NCI-H1092 treated with DMSO at 0.1 percent for 48 hours (cell line): ENCODE measurements around the gene NAIF1.

Source experiments
- DNase-seq: peaks from one replicate; lab custom pipeline; 2025; lab: John Stamatoyannopoulos, UW

NAIF1 gene

DNA sequence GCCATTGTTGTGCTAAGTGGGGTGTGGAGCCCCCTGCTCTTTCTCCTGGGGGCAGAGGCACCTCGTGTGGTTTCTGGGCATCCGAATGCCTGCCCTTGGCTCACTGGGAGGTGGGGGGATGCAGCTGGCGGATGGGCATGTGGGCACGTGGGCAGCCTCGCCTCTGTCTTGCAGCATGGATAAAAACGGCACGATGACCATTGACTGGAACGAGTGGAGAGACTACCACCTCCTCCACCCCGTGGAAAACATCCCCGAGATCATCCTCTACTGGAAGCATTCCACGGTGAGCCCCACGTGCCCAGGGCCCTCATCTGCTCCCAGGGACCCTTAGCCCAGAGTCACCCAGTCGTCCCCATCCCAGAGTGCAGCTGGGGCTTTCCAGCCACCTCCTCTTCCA is 35.1 kb upstream of the NAIF1 start:
- no peak for DNase-seq

DNA sequence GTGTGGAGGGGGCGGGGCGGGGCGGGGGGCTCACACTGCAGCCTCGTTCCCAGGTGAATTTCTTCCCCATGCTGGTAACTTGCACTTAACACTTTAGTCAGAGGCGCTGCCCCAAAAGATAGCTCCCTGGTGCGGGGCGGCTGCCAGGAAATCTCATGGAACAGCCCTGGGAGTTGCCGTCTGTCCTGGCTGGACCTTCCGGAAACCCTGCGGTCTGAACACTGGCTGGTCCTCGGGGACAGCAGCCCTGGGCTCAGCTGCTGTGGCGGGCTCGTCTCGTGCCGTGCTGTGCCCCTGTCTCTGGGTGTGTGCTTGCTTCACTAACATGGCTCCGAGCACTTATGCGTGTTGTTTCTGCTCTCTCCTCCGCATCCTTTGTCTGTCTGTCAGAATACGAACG is 34.6 kb upstream of the NAIF1 start:
- no peak for DNase-seq

DNA sequence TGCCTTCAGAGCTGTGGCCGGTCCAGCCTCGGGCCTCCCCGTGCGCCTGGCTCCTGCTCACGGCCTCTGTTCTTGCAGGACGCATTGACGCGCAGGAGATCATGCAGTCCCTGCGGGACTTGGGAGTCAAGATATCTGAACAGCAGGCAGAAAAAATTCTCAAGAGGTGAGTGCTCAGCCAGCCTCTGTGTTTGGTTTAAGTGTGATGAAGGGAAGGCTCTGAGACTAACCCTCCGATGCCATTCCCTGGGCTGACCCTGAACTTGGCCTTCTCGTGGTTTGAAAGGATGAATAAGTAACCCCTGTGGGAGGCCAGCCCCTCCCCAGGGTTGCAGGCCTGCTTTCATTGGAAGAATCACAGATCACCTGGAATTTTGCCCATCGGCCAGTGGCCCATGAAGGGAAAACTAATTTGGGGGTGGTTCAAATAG is 34.1 kb upstream of the NAIF1 start:
- no peak for DNase-seq

GRCh38 chr9:128100581-128100980 is 33.5 kb upstream of the NAIF1 start:
- no peak for DNase-seq

GRCh38 chr9:128099932-128100491 is 32.9 kb upstream of the NAIF1 start:
- no peak for DNase-seq

DNA sequence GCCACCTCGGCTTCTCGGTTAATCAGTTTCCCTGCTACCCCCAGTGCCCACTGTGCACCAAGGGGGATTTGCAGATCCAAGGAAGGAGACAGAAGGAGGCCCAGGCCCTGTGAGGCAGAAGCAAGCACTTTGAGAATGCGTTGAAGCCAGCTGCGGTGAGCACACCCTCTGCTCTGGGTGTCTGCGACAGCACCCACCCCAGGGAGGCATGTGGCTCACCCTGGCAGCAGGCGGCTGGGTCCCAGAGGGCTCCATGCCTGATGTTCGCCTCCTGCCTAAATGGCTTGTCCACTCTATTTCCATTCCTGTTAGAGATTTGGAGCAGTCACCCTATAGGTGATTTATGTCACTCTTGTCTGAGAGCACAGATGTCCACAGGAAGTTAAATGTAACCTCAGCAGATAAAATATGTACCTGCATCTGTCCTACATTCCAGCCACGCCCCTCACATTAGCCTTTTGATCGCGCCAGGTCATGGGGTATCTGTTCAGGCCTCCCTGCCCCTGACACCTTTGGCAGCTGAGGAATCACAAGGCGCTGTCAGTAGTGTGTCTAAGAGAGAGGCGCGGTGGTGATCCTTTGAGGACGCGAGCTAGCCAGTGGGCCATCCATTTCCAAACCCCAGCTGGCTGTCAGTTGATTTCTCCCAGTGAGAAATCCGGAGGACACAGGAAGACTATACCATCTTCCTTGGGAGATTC is 32.3 kb upstream of the NAIF1 start:
- no peak for DNase-seq

DNA sequence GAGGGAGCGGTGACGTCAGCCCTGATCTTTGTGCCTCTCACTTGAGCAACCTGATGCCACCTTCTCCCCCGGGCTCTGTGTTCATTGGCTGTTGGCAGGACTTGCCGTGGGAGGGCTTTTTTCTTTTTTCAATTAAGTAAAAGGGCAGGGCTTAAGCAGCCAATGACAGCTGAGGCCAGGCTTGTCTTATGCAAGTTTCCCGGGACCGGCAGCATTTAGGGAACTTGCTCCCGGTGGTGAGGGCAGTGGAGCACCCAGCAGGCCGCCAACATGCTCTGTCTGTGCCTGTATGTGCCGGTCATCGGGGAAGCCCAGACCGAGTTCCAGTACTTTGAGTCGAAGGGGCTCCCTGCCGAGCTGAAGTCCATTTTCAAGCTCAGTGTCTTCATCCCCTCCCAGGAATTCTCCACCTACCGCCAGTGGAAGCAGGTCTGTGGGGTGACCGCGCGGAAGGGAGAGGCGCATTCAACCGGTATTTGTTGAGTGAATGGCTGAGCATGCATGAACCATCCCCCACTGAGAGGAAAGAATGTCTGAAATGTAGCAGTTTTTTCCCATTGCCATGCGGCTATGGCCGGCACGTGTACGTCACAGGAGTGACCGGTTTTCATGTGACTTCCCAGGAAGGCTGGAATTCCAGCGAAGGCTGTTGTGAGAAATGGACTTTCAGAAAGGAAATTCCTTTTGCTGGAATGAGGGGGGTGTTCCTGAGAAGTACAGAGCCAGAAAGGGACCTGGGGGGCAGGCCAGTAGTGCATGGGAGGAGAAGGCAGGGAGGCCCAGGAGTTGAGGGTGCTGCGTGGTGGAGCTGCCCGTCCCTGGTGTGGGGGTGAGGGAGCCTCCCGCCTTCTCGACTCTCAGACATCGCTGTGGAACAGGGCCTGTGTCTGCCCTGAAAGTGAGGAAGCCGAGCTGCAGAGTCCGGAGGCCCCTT is 31.4 kb upstream of the NAIF1 start:
- peak; percentile 67 for DNase-seq

DNA sequence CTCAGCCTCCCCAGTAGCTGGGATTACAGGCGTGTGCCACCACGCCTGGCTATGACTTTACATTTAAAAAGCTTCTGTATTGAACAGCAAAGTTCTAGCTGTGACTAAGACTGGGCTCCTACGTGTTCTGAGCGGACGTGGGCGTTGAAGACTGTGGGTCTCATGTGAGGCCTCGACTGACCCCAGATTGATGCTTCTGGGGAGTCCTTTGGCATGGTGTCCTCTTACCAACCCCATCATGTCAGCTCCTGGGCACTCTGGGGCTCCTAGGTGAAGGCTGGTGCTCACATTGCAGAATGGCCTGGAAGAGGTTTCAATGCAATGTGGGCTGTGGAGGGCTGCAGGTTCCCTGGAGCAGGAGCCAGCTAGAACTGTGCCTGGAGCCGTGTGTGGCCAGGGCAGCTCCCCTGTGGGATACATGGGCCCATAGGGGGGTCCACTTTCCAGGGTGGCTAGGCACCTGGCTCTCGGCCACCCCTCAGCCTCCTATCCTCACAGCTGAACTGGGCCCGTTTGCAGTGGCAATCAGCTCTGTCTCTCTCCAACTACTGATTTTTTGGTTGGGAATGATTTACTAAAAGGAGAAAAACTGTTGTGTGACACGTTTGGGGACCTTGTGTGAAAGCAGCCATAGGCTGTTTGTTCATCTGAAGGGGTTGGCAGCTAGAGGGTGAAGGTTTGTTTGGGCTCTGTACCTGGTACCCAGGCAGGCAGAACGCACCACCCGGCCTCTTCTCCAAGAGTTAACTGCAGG is 30.6 kb upstream of the NAIF1 start:
- DNase-seq: no peak

DNA sequence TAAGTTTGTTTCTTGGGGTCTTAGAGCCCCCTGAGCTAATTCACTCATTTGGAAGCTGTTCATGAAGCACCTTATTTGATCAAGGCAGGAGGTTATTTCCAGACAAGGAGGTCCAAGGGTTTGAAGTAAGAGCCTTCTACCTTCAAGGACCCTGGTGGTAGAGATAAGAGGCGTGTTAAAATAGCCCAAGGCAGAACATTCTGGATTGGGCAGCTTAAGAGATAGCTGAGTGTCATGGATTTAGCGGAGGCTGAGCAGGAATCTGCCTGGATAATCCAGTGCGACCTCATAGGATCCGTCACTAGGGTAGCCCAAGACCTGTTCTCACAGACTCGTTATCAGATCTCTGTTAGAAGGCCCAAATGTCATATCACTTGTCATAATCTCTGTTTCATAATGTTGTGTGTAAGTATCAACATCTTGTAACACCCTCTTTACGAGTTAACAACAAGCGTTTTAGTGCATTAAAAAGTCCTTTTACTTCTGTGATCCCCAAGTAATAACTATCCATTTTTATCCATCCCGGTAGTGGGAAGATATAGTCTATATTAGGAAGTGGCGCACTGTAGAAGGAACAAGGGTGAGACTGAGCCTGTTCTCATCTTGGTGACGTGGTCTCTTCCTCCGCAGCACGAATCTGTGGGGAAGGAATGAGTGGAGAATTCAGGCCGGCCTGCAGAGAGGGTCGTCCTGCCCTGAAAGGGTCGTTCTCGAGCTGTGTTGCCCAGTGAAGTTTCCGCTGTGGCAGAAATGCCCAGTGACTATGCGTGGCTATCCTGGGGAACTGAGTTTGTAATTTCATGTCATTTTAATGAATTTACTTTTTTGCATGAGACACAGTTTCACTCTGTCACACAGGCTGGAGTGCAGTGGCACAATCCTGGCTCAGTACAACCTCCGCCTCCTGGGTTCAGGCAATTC is 29.8 kb upstream of the NAIF1 start:
- no peak for DNase-seq

DNA sequence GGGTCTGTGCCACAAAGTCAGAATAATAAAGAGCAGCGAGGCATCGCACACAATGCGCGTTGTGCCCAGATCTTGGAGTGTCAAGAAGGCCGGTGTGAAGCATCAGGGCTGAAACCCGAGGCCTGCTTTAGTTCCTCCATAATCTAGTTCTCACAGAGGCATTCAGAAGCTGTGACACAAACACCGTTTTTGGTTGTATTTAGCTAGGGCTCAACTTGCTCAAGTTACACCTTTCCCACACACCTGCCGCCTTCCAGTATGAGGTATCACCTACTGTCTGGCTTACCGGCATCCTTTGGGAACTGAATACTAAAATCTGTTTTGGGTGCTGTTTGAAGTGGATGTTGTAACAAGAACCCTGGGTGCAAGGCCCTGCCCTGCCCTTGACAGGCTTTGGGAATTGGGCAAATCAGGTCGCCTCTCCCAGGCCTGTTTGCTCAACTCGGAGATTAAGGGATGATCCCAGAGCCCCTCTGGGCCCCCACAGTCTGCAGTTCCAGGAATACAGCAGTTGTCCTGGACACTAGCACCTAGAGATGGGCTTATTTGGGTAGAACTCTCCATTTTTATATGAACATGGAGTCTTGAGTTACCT is 27.9 kb upstream of the NAIF1 start:
- no peak for DNase-seq

DNA sequence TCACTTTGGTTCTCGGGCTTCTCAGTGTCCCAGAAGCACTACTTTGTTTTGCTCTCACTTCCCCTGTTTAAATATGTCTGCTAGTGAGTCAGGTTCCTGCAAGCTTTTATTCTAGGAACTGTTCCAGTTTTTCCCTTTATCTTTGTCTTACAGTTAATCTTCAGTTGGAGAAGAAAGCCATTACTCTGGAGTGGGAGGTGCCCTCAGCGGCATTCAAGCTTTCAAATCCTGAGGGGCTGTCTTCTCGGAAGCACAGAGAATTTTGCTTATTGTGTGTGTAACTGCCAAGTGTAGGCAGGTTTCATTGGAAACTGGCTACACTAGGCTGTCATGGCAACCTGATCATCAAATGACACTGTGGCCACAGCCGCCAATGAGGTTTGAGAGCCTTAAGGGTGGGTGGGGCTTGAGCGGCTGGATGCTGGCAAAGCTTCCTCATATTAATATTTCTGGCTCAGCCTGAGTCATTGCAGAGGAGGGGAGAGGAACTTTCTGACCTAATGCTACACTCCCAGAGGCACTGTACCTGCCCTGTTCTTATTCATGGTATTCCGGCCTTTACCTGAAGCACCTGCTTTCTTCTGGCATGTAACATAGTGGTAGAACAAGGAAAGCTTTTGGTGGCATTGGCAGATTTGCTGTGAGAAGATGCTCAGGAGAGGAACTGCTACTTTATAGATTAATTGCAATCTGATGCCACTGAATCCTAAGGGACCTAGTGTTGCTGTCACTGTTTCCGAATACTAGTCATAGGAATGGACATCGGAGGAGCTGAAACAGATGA is 27.2 kb upstream of the NAIF1 start:
- peak; percentile 81 for DNase-seq

DNA sequence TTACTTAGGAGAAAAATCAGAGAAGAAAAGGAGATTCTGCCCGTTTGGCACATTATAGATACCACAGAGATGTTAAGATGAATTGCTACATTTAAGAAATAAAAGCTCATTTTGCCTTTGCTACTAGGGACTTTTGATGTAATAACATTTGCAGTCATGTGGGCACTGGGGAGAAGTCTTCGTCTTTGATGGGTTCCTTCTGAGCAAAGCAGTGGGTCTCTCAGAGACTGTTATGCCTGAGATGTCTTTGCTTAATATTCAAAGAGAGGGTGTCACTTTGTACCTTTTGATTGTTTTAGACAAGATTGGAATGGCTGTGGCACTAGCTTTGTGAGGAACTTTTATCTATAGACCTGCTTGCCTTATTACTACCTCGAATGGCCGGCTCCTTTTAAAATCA is 25.9 kb upstream of the NAIF1 start:
- DNase-seq: no peak

DNA sequence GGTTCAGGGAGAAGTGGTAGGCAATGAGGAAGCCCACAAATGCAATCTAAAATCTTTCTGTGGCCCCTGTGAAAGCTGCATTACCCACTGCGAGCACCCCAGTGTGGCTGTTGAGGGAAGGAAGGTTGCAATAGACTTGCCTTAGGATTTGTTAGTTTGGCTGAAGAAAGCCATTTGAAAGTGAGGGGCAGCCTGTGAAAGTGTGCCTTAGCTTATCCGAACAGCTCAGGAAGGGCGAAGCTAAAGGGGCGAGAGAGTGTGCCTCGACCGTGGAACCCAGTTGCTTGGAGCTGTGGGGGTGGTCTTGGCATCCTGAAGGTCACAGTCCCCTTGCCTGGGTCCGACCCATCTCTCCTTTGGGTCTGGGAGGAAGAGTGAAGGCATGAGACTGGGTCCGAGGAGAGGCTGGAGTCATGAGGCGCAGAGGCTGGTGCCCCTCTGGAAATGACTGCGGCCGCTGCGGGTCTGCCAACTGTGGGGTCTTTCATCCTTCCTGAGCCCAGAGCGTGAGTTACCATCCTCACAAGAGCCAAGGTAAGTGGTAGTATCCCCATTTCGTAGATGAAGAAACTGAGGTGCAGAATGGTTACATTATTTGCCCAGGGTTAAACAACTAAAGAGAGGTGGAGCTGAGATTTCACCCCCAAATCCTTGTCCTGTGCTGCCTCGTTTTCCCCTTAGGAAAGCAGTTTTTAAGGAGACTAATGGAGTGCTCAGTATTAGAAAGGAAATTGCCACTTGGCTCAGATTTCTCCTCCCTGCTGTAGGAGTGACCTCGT is 25.3 kb upstream of the NAIF1 start:
- DNase-seq: no peak

DNA sequence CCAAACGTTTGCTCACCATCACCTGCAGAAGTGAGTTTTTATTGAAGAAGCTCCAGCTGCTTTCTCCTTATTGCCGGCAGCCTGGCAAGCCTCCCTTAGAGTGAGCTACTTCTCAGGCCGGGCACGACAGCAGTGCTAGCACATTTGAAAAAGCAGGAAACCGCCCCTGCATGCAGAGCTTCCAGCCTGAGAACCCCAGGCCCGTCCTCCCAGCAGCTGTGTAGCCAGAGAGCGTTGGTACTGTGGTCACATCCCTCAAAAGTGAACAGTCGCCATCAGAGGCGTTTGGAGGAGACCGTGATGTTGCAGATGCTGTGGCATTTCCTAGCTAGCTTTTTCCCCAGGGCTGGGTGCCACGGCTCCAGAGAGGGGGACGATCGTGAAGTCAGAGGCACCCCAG is 24.5 kb upstream of the NAIF1 start:
- DNase-seq: no peak

GRCh38 chr9:128091144-128091543 is 24.0 kb upstream of the NAIF1 start:
- peak; percentile 41 for DNase-seq

DNA sequence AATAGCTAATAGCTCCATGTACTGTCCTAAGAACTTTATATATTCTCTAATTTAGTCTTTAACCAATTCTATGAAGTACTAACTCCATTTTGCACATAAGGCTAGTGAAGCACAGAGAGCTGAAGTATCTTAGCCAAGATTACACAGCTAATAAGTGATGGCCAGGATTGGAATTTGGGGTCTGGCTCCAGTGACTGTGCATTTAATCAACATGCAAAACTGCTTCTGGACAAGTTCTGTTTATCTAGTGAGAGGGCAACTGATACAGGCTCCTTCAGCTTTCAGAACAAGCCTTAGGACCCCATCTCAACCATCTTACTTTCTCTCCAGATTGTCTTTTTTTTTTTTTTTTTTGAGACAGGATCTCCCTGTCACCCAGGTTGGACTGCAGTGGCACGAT is 22.2 kb upstream of the NAIF1 start:
- DNase-seq: no peak

DNA sequence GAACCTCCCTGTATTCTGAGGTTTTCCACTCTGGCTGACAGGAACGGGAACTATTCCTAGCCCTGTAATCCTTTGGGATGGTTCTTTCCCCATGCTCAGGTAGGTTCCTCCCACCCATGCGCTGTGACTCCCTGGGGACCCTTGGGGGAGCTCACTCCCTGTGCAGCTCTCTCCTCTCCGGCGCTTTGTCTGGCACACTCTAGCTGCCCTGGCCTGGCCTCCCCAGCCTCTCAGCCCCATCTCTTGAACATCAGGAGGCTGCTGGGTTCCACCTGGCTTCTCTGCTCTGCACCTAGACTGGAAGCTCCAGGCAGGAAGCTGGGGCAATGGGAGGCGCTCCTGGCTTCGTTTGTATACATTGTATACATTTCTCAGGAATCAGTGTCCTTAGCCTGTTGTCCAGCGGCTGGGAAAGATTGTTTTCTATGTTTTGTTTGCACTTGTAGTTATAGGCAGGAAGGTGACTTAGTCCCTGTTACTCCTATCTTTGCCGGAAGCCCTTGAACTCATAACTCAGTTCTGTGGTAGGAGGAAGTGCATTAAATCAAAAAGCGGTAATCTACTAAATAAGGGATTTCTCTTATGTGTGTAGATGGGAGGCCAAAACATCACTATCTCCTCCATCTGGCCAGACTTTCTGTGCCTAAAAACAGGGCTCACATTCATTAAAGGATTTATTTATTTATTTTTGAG is 21.3 kb upstream of the NAIF1 start:
- no peak for DNase-seq

DNA sequence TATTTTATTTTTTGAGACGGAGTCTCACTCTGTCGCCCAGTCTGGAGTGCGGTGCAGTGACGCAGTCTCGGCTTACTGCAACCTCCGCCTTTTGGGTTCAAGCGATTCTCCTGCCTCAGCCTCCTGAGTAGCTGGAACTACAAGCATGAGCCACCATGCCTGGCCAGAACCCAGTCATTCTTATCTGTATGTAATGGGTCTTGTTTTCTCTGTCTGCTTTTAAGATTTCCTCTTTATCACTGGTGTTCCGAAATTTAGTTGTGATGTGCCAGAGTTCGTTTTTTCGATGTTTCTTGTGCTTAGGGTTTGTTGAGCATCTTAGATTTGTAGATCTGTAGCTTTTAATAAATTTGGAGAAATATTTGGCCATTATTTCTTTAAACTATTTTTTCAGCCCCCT is 20.1 kb upstream of the NAIF1 start:
- DNase-seq: no peak

GRCh38 chr9:128085943-128086342 is 18.8 kb upstream of the NAIF1 start:
- DNase-seq: no peak
